ENCODE results near the gene PRPF40A.

DNA sequence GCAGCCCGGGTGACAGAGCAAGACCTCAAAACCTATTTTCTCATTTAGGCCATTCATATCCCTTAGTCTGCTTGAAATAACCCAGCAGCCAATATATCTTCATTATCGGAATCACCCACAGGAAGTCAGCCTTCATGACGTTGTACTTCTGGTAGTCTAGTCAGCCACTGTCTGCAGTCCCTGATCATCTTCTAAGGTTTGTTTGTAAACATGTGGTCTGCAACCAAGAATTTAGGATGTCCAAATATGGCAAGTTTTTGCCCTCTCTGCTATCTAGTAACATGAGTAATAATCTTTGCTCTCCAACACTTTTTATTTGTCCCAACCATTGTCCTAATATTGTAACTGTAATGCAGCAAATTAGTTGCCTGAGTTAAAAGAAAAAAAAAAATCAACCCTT, 92.5 kb downstream of the PRPF40A start:
- TF ChIP-seq POLR2AphosphoS5 (IDR thresholded peaks at IDR 0.05; ENCODE audit: borderline replicate concordance, low read depth, low read length) (no peak), EZH2 (IDR thresholded peaks at IDR 0.05) (no peak), FOXP2 (optimal IDR thresholded peaks at IDR 0.05; ENCODE audit: control extremely low read depth, extremely low read length, insufficient read depth) (no peak)
